Measurements from ENCODE around the gene GRM7. TPM values are rescaled to one million over a fixed set of nuclear protein-coding genes. Genes with fewer than 3 reads are reported as not detected.

GRM7 gene
- total RNA-seq, 1 donor from 2014 or later: 0.34 TPM

DNA sequence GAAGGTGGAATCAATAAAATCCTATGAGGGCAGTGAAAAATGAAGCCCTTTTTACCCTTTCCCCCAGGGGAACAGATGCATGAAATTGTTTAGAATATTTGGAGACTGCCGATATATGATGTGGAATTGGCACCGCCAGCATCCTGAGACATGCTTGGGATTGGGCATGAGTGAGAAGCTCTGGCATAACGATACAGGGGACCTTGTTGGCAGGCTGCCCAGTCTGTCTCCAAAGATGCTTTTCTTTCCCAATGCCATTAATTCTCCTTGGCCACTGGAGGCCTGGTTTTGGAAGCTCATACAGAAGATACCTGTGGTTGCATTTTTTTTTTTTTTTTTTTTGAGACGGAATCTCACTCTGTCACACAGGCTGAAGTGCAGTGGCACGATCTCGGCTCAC is 840.1 kb downstream of the GRM7 start:
- H3K4me1 Mint-ChIP-seq (ENCODE audit: low read depth): no peaks in the 10 kb centered on the region
- peaks cover 6% of the 10 kb centered on the region for H3K9me3 Mint-ChIP-seq (ENCODE audit: low read depth)
- H3K4me3 Mint-ChIP-seq (ENCODE audit: low read depth): no peak overlapping the region
- H3K27ac Mint-ChIP-seq: no peak overlapping the region
- no peaks in the 10 kb centered on the region for H3K36me3 Mint-ChIP-seq (ENCODE audit: insufficient read depth)
- H3K27me3 Mint-ChIP-seq: no peaks in the 10 kb centered on the region
- no peak for DNase-seq (ENCODE audit: low spot score, unreplicated experiment)
- TF ChIP-seq, protein P1, sequence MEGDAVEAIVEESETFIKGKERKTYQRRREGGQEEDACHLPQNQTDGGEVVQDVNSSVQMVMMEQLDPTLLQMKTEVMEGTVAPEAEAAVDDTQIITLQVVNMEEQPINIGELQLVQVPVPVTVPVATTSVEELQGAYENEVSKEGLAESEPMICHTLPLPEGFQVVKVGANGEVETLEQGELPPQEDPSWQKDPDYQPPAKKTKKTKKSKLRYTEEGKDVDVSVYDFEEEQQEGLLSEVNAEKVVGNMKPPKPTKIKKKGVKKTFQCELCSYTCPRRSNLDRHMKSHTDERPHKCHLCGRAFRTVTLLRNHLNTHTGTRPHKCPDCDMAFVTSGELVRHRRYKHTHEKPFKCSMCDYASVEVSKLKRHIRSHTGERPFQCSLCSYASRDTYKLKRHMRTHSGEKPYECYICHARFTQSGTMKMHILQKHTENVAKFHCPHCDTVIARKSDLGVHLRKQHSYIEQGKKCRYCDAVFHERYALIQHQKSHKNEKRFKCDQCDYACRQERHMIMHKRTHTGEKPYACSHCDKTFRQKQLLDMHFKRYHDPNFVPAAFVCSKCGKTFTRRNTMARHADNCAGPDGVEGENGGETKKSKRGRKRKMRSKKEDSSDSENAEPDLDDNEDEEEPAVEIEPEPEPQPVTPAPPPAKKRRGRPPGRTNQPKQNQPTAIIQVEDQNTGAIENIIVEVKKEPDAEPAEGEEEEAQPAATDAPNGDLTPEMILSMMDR (IDR thresholded peaks at IDR 0.05; ENCODE audit: unreplicated experiment): no peak

DNA sequence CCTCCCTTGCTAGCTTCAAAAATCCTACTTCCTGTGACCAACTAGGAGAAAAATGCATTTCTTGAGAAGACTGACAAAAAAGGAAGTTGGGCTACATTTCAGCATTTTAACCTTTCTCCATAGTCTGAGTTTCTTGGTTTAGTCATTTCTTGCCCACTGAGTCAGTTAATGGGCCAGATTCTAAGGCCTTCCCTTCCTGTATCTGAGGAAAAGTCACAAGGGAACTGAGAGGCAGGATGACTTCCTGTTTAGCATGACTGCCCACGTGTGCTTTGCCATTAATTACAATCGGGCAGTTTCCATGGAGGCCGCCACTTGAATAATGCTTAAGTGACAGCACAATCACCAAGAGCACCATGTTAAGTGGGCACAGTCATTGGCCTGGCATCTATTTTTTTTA is 846.3 kb downstream of the GRM7 start:
- H3K27me3 Mint-ChIP-seq: no peaks in the 10 kb centered on the region
- TF ChIP-seq, protein P1 (IDR thresholded peaks at IDR 0.05; ENCODE audit: unreplicated experiment): no peak
- H3K4me3 Mint-ChIP-seq (ENCODE audit: low read depth): no peak overlapping the region
- no peaks in the 10 kb centered on the region for H3K4me1 Mint-ChIP-seq (ENCODE audit: low read depth)
- DNase-seq (ENCODE audit: low spot score, unreplicated experiment): no peak
- H3K9me3 Mint-ChIP-seq (ENCODE audit: low read depth): peaks cover 6% of the 10 kb centered on the region
- no peaks in the 10 kb centered on the region for H3K36me3 Mint-ChIP-seq (ENCODE audit: insufficient read depth)
- no peak overlapping the region for H3K27ac Mint-ChIP-seq

DNA sequence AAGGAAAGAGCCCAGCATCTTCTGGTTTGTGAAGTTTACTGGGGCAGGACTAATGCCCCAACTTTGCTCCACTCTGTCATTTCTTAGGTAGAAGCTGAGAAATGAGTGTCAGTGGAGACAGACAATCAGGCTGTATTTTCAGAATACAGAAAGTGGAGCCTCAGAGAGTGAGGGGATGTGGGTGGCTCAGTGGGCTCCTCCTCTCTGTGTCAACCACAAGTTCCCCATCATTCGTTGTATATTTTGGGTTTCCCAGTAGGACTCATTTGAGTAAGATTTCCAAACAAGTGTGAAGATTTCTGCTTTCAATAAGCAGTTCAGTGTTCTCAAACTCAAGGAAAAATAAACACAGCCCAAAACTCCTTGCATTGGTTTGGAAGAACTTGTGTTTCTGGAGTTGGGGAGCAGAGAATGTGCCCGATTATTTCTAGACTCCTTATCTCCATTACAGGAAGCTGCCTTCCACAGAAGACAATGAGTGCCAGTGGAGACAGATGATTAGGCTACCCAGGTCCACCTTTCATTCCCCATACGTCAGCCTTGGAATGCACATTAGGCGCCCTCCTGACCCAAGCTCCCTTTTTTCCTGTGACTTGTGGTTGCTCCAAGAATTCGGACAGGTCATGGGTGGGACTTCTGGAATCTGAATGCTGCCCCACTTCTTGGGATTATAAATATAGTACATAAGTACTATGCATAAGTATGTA is 848.6 kb downstream of the GRM7 start:
- peaks cover 6% of the 10 kb centered on the region for H3K9me3 Mint-ChIP-seq (ENCODE audit: low read depth)
- no peaks in the 10 kb centered on the region for H3K27me3 Mint-ChIP-seq

DNA sequence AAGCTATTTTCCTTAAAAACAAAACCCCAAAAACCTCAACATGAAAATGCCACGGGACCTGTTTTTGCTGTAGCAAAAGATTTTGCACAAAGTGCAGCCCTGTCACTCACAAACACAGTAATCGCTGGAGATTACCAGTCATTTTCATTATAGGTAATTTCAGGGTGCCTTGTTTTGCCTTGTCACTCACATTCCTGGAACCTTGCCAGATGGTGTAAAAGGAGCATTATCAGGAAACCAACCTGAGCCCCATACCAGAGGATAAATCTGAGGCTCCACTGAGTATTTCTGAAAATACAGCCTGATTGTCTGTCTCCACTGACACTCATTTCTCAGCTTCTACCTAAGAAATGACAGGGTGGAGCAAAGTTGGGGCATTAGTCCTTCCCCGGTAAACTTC is 849.4 kb downstream of the GRM7 start:
- peaks cover 6% of the 10 kb centered on the region for H3K9me3 Mint-ChIP-seq (ENCODE audit: low read depth)
- H3K4me1 Mint-ChIP-seq (ENCODE audit: low read depth): no peaks in the 10 kb centered on the region
- H3K27me3 Mint-ChIP-seq: no peaks in the 10 kb centered on the region
- no peak overlapping the region for H3K4me3 Mint-ChIP-seq (ENCODE audit: low read depth)
- H3K36me3 Mint-ChIP-seq (ENCODE audit: insufficient read depth): no peaks in the 10 kb centered on the region
- no peak for DNase-seq (ENCODE audit: low spot score, unreplicated experiment)
- TF ChIP-seq, protein P1 (IDR thresholded peaks at IDR 0.05; ENCODE audit: unreplicated experiment): no peak
- no peak overlapping the region for H3K27ac Mint-ChIP-seq

More for the DNA sequence above, 848.6 kb downstream of the GRM7 start:
- H3K27ac Mint-ChIP-seq: no peak overlapping the region
- no peak overlapping the region for H3K4me3 Mint-ChIP-seq (ENCODE audit: low read depth)
- DNase-seq (ENCODE audit: low spot score, unreplicated experiment): no peak
- TF ChIP-seq, protein P1 (IDR thresholded peaks at IDR 0.05; ENCODE audit: unreplicated experiment): no peak
- H3K36me3 Mint-ChIP-seq (ENCODE audit: insufficient read depth): no peaks in the 10 kb centered on the region
- no peaks in the 10 kb centered on the region for H3K4me1 Mint-ChIP-seq (ENCODE audit: low read depth)

DNA sequence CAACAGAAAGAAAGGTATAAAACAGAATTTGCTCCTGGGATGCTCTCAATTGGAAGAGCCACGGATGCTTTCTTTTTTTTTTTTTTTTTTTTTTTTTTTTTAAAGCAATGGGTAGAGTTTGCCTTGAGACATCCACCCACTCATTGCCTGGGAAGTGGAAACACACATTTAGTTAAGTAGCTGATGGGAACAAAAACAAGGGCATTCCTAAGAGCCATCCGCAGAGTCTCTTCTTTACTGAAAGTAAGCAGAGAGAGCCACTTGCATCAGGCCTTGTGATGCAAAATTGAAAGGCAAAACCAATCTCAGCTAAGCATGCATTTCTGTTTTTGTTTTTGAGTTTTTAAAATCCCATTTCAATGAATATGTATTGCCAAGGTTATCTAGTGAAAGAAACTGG is 852.8 kb downstream of the GRM7 start:
- DNase-seq (ENCODE audit: low spot score, unreplicated experiment): no peak
- no peaks in the 10 kb centered on the region for H3K27me3 Mint-ChIP-seq
- no peaks in the 10 kb centered on the region for H3K36me3 Mint-ChIP-seq (ENCODE audit: insufficient read depth)
- H3K27ac Mint-ChIP-seq: no peak overlapping the region
- no peak overlapping the region for H3K4me3 Mint-ChIP-seq (ENCODE audit: low read depth)
- H3K9me3 Mint-ChIP-seq (ENCODE audit: low read depth): no peaks in the 10 kb centered on the region
- H3K4me1 Mint-ChIP-seq (ENCODE audit: low read depth): no peaks in the 10 kb centered on the region
- TF ChIP-seq, protein P1 (IDR thresholded peaks at IDR 0.05; ENCODE audit: unreplicated experiment): no peak

All from progenitor cell of endocrine pancreas (in vitro differentiated cells).